ENCODE data around the gene WNT9A. TPM values are rescaled to one million over a fixed set of nuclear protein-coding genes. Genes with fewer than 3 reads are reported as not detected.

WNT9A gene
- total and polyA plus RNA-seq, 9 of the 15 experiments (the other 6 are each of a cell fraction or from before 2014, with no cell fraction given), result 0.04 to 0.17 (median 0.10) TPM; not detected in 4

DNA sequence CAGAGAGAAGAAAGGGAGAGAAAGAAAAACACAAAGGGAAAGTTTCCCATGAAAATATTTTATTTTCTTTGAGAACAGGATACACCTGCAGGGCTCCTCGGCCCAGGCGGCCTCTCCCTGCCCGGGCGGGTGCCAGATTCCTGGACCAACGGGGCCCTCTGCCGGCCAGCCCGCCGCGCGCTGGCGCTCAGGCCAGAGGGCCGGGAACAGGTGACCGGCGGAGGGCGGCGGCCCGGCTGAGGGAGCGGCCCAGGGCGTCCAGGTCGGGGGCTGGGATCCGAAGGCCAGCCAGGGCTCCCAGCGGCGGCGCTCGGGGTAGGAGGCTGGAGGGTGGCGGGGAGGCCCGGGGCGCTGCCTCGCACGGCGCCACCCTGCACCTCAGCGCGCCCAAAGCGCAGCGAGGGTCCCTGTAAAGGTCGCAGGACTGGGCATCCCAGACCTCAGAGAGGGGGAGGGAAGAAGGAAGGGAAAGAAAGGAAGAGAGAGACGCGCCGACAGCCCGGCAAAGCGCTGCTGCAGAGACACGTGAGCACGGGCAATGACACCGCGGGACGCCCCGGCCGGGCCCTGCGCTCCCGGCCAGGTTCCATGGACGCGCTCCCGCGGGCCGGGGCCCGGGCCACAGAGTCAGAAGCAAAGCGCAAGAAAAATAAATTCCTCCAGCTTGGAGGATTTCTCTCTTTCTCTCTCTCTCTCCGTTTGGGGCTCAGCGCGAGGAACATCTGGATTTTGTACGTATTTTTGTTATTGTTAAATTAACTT is 927 bp downstream of the WNT9A start (continued):
- TF ChIP-seq EZH2 (IDR thresholded peaks at IDR 0.05; ENCODE audit: borderline replicate concordance, low read depth, low read length) (0 out of 2 replicates have a peak, but pooled peaks have one; percentile 73), MYC (IDR thresholded peaks at IDR 0.05; ENCODE audit: low read depth, low read length) (no peak), MYC (CRISPR knock-in tag; IDR thresholded peaks at IDR 0.05; ENCODE audit: borderline replicate concordance, low read depth) (peak; percentile 31; the same call in 1 of the 2 replicates), MAZ (CRISPR knock-in tag; conservative IDR thresholded peaks at IDR 0.05 in 1 of 2, IDR thresholded peaks at IDR 0.05 in 1 of 2) (peak in 1 of 2 experiments; percentile 55; a peak in 2 of 4 replicates), GABPB1 (CRISPR knock-in tag; IDR thresholded peaks at IDR 0.05) (peak; percentile 17; the same call in 1 of the 2 replicates), ZFX (CRISPR knock-in tag; IDR thresholded peaks at IDR 0.05) (peak; percentile 52; the same call in 1 of the 2 replicates), ZNF263 (CRISPR knock-in tag; IDR thresholded peaks at IDR 0.05; ENCODE audit: borderline replicate concordance) (0 out of 2 replicates have a peak, but pooled peaks have one; percentile 38), RCOR1 (IDR thresholded peaks at IDR 0.05; ENCODE audit: borderline replicate concordance in 1 of 2, low read depth in 2 of 2, low read length in 2 of 2) (peak in 1 of 2 experiments; percentile 29; a peak in 1 of 4 replicates), SOX6 (IDR thresholded peaks at IDR 0.05) (no peak), STAG1 (CRISPR knock-in tag; IDR thresholded peaks at IDR 0.05; ENCODE audit: borderline replicate concordance) (peak; percentile 78; the same call in 1 of the 2 replicates), KAT8 (IDR thresholded peaks at IDR 0.05; ENCODE audit: low read depth) (no peak), CBX1 (IDR thresholded peaks at IDR 0.05; ENCODE audit: low read depth) (no peak), E2F6 (IDR thresholded peaks at IDR 0.05; ENCODE audit: borderline replicate concordance in 1 of 2, extremely low read depth in 1 of 2, insufficient read depth in 1 of 2, insufficient read length in 1 of 2, low read depth in 1 of 2, low read length in 1 of 2, poor library complexity in 1 of 2, severe bottlenecking in 1 of 2) (peak in 1 of 2 experiments; percentile 11)
- TF ChIP-seq, protein P1, sequence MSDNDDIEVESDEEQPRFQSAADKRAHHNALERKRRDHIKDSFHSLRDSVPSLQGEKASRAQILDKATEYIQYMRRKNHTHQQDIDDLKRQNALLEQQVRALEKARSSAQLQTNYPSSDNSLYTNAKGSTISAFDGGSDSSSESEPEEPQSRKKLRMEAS (CRISPR knock-in tag; IDR thresholded peaks at IDR 0.05), result peak; percentile 23; the same call in 1 of the 2 replicates
- TF ChIP-seq, protein P2, sequence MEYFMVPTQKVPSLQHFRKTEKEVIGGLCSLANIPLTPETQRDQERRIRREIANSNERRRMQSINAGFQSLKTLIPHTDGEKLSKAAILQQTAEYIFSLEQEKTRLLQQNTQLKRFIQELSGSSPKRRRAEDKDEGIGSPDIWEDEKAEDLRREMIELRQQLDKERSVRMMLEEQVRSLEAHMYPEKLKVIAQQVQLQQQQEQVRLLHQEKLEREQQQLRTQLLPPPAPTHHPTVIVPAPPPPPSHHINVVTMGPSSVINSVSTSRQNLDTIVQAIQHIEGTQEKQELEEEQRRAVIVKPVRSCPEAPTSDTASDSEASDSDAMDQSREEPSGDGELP (CRISPR knock-in tag; IDR thresholded peaks at IDR 0.05; ENCODE audit: borderline replicate concordance), result peak; percentile 68; the same call in 1 of the 2 replicates
- TF ChIP-seq, protein P3, sequence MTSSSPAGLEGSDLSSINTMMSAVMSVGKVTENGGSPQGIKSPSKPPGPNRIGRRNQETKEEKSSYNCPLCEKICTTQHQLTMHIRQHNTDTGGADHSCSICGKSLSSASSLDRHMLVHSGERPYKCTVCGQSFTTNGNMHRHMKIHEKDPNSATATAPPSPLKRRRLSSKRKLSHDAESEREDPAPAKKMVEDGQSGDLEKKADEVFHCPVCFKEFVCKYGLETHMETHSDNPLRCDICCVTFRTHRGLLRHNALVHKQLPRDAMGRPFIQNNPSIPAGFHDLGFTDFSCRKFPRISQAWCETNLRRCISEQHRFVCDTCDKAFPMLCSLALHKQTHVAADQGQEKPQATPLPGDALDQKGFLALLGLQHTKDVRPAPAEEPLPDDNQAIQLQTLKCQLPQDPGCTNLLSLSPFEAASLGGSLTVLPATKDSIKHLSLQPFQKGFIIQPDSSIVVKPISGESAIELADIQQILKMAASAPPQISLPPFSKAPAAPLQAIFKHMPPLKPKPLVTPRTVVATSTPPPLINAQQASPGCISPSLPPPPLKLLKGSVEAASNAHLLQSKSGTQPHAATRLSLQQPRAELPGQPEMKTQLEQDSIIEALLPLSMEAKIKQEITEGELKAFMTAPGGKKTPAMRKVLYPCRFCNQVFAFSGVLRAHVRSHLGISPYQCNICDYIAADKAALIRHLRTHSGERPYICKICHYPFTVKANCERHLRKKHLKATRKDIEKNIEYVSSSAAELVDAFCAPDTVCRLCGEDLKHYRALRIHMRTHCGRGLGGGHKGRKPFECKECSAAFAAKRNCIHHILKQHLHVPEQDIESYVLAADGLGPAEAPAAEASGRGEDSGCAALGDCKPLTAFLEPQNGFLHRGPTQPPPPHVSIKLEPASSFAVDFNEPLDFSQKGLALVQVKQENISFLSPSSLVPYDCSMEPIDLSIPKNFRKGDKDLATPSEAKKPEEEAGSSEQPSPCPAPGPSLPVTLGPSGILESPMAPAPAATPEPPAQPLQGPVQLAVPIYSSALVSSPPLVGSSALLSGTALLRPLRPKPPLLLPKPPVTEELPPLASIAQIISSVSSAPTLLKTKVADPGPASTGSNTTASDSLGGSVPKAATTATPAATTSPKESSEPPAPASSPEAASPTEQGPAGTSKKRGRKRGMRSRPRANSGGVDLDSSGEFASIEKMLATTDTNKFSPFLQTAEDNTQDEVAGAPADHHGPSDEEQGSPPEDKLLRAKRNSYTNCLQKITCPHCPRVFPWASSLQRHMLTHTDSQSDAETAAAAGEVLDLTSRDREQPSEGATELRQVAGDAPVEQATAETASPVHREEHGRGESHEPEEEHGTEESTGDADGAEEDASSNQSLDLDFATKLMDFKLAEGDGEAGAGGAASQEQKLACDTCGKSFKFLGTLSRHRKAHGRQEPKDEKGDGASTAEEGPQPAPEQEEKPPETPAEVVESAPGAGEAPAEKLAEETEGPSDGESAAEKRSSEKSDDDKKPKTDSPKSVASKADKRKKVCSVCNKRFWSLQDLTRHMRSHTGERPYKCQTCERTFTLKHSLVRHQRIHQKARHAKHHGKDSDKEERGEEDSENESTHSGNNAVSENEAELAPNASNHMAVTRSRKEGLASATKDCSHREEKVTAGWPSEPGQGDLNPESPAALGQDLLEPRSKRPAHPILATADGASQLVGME (CRISPR knock-in tag; IDR thresholded peaks at IDR 0.05), result no peak
